HepG2 (cell line): ENCODE results near the gene GALNT17. TPM values are rescaled to one million over a fixed set of nuclear protein-coding genes. Genes with fewer than 3 reads are reported as not detected.

Experiments used
- ATAC-seq: fragments of 200-7000 bp; cut with Tn5 transposase; 3 replicates; pipeline ENCODE4 v1.9.1; 2020; ENCODE audit warnings: mild to moderate bottlenecking, moderate library complexity
- BruUV-seq: library from RNA; stranded (reverse); fragments of 400-500 nt; replicated peaks from 2 replicates; lab custom pipeline; 2021; lab: Mats Ljungman, UMichigan
- CTCF ChIA-PET: fragments of 300-600 bp; formaldehyde crosslinking; extraction: SDS; loops from one replicate; lab custom pipeline; 2021; ENCODE audit warnings: low total read pairs, inconsistent platforms, low intra/inter-chr PET ratio; lab: Yijun Ruan, JAX
- POLR2A ChIA-PET: fragments of 350-600 bp; sonication (Branson Sonifier 250); formaldehyde crosslinking; loops from one replicate; lab custom pipeline; 2020; ENCODE audit warnings: antibody characterized with exemption, inconsistent platforms; lab: Yijun Ruan, JAX
- DNase-seq: peaks from one replicate; pipeline ENCODE4 v3.0.0-alpha.2; 2015; ENCODE audit warnings: low spot score
- FAIRE-seq: peaks from 3 replicates; lab custom pipeline; 2011; peaks lifted over from hg19 to GRCh38; lab: Jason Lieb, UNC
- H2AFZ ChIP-seq: one replicate; pipeline ENCODE4 v1.6.1; 2011; ENCODE audit warnings: low read length, inconsistent platforms
- H3K27ac ChIP-seq: fragments of 300-600 bp; 3 replicates; pipeline ENCODE4 v1.8.0; 2011; ENCODE audit warnings: mixed run types, mild to moderate bottlenecking, mixed read lengths, low read length, inconsistent platforms; ENCODE audit not compliant: insufficient read depth; ENCODE audit errors: extremely low read length
- H3K27me3 ChIP-seq, 2 experiments: fragments of 200-600 bp in 1 of 2; 2 replicates in 1 of 2; 3 replicates in 1 of 2; pipeline versions ENCODE4 v1.6.0 to v1.8.0; 2011; ENCODE audit warnings: low read length in 2 of 2, mild to moderate bottlenecking in 2 of 2, moderate library complexity in 2 of 2, inconsistent platforms in 1 of 2; ENCODE audit not compliant: insufficient read depth in 2 of 2, control insufficient read depth in 1 of 2
- H3K36me3 ChIP-seq, 2 experiments: fragments of 200-600 bp in 1 of 2; replicated peaks in 1 of 2; 2 replicates in 1 of 2; 3 replicates in 1 of 2; pipeline versions ENCODE4 v1.5.1 to v1.8.0; 2011; ENCODE audit warnings: low read length in 2 of 2, inconsistent platforms in 1 of 2; ENCODE audit not compliant: insufficient read depth in 2 of 2, control insufficient read depth in 1 of 2
- H3K4me1 ChIP-seq: 2 replicates; pipeline ENCODE4 v1.5.1; 2012; ENCODE audit warnings: low read length, inconsistent platforms; ENCODE audit not compliant: insufficient read depth
- H3K4me2 ChIP-seq: 2 replicates; pipeline ENCODE4 v1.6.0; 2011; ENCODE audit warnings: low read depth, low read length, inconsistent platforms
- H3K4me3 ChIP-seq, 3 experiments: fragments of 200-600 bp in 1 of 3; sonication (generic), shearing (Covaris generic) in 1 of 3; replicated peaks in 1 of 3; 2 replicates each; pipeline ENCODE4 v1.5.1; 2011 to 2016; ENCODE audit warnings: low read length in 3 of 3, inconsistent platforms in 2 of 3, low read depth in 2 of 3, mild to moderate bottlenecking in 2 of 3, control low read depth in 1 of 3, mixed read lengths in 1 of 3; ENCODE audit not compliant: insufficient read depth in 1 of 3
- H3K79me2 ChIP-seq: one replicate; pipeline ENCODE4 v1.6.1; 2011; ENCODE audit warnings: low read length, inconsistent platforms; ENCODE audit not compliant: insufficient read depth
- H3K9ac ChIP-seq: 2 replicates; pipeline ENCODE4 v1.6.0; 2011; ENCODE audit warnings: mild to moderate bottlenecking, low read depth, low read length, inconsistent platforms; ENCODE audit not compliant: insufficient read depth
- H3K9me3 ChIP-seq: 2 replicates; pipeline ENCODE4 v1.5.1; 2012; ENCODE audit warnings: mild to moderate bottlenecking, low read length
- H4K20me1 ChIP-seq: 2 replicates; pipeline ENCODE4 v1.6.0; 2011; ENCODE audit warnings: inconsistent platforms, mild to moderate bottlenecking, low read length, moderate library complexity; ENCODE audit not compliant: insufficient read depth
- AGO2 ChIP-seq: fragments of 200-400 bp; formaldehyde crosslinking; optimal IDR thresholded peaks from 2 replicates; pipeline ENCODE3; 2017; ENCODE audit warnings: mild to moderate bottlenecking, low read depth, low read length, moderate library complexity
- ATM ChIP-seq: fragments of 450-650 bp; IDR thresholded peaks from 2 replicates; pipeline ENCODE4 v1.7.1; 2017; ENCODE audit warnings: mild to moderate bottlenecking, borderline replicate concordance
- ETV6 ChIP-seq: sonication (generic); formaldehyde crosslinking; conservative IDR thresholded peaks from 2 replicates; pipeline ENCODE4 v1.4.0; 2020; ENCODE audit warnings: missing genetic modification reagents
- FOXK1 ChIP-seq: sonication (generic); formaldehyde crosslinking; IDR thresholded peaks from 2 replicates; pipeline ENCODE4 v1.4.0; 2020; ENCODE audit warnings: low read depth, missing genetic modification reagents, borderline replicate concordance
- IKZF1 ChIP-seq: fragments of 450-650 bp; IDR thresholded peaks from 2 replicates; pipeline ENCODE4 v1.7.1; 2016
- NFIB ChIP-seq: sonication (generic); formaldehyde crosslinking; IDR thresholded peaks from 2 replicates; pipeline ENCODE4 v1.9.0; 2021; ENCODE audit warnings: missing genetic modification reagents, mild to moderate bottlenecking, borderline replicate concordance
- RXRB ChIP-seq: IDR thresholded peaks from 2 replicates; pipeline ENCODE4 v1.6.1; 2016; ENCODE audit warnings: borderline replicate concordance, missing genetic modification reagents, missing compliant biosample characterization
- SCMH1 ChIP-seq: sonication (generic); formaldehyde crosslinking; IDR thresholded peaks from 2 replicates; pipeline ENCODE4 v1.9.0; 2021; ENCODE audit warnings: missing genetic modification reagents, mild to moderate bottlenecking, borderline replicate concordance
- TOPORS ChIP-seq: sonication (generic); formaldehyde crosslinking; IDR thresholded peaks from 2 replicates; pipeline ENCODE4 v1.8.0; 2023; ENCODE audit warnings: mild to moderate bottlenecking, missing genetic modification reagents
- ZBTB42 ChIP-seq: sonication (generic); formaldehyde crosslinking; IDR thresholded peaks from 2 replicates; pipeline ENCODE4 v1.5.0; 2020; ENCODE audit warnings: mild to moderate bottlenecking, missing genetic modification reagents
- ZEB1 ChIP-seq: IDR thresholded peaks from 2 replicates; pipeline ENCODE4 v1.6.1; 2012; ENCODE audit warnings: mild to moderate bottlenecking, low read depth, inconsistent platforms; ENCODE audit not compliant: insufficient replicate concordance
- ZFP1 ChIP-seq: IDR thresholded peaks from 2 replicates; pipeline ENCODE4 v1.6.1; 2016
- ZFP36 ChIP-seq: fragments of 150-350 bp; IDR thresholded peaks from 2 replicates; pipeline ENCODE4 v1.6.1; 2018; ENCODE audit warnings: borderline replicate concordance, low read length, low read depth; ENCODE audit not compliant: partially characterized antibody
- ZNF383 ChIP-seq: sonication (generic); formaldehyde crosslinking; IDR thresholded peaks from 2 replicates; pipeline ENCODE4 v1.4.0; 2020; ENCODE audit warnings: missing genetic modification reagents, mild to moderate bottlenecking, borderline replicate concordance
- ZNF572 ChIP-seq: sonication (generic); formaldehyde crosslinking; IDR thresholded peaks from 2 replicates; pipeline ENCODE4 v1.5.1; 2020; ENCODE audit warnings: mild to moderate bottlenecking, missing genetic modification reagents
- ZNF850 ChIP-seq: sonication (generic); formaldehyde crosslinking; conservative IDR thresholded peaks from 2 replicates; pipeline ENCODE4 v1.9.0; 2021; ENCODE audit warnings: mild to moderate bottlenecking, missing genetic modification reagents
- WGBS: methylation state at CpG from one replicate; pipeline ENCODE4 v1.1.6; 2017; ENCODE audit warnings: low lambda C conversion rate; 5-methylcytosine and 5-hydroxymethylcytosine counted together
- in situ Hi-C: cut with HindIII; loops from 2 replicates; pipeline ENCODE4 v1.10.0; 2017; ENCODE audit warnings: low pct_unique_long_range_greater_than_20kb; ENCODE audit not compliant: extremely low pct_ligation_motif_present
- intact Hi-C: fragments of 100-400 bp; cut with micrococcal nuclease; formaldehyde crosslinking; loops from one replicate; pipeline ENCODE4 v1.10.0; 2022; ENCODE audit not compliant: unreplicated experiment
- polyA plus RNA-seq, 8 experiments: library from polyadenylated mRNA; depleted of rRNA in 3 of 8; stranded (reverse) in 7 of 8; unstranded in 1 of 8; fragments of >200 nt; fragmentation: Illumina TruSeq in 4 of 8; extraction: Trizol in 4 of 8; gene quantifications; 2 replicates each; pipeline versions ENCODE4 v1.2.1 to v1.2.3, GENCODE V29; 2011 to 2016; ENCODE audit warnings: low read depth in 4 of 8, missing spikeins in 1 of 8, mixed read lengths in 1 of 8; ENCODE audit not compliant: insufficient read depth in 1 of 8
- total RNA-seq, 5 experiments: library from RNA; depleted of rRNA; stranded (reverse); fragments of >200 nt; fragmentation: Illumina TruSeq; extraction: Trizol; gene quantifications; 2 replicates each; pipeline ENCODE4 v1.2.3, GENCODE V29; 2016; ENCODE audit warnings: low read depth in 1 of 5
- TF ChIP-seq, protein P1 (sequence below): sonication (generic); formaldehyde crosslinking; IDR thresholded peaks from 2 replicates; pipeline ENCODE4 v1.5.0; 2020; ENCODE audit warnings: missing genetic modification reagents
- TF ChIP-seq, protein P2 (sequence below): sonication (generic); formaldehyde crosslinking; IDR thresholded peaks from 2 replicates; pipeline ENCODE4 v1.5.1; 2020; ENCODE audit warnings: mild to moderate bottlenecking, missing genetic modification reagents, moderate library complexity
- TF ChIP-seq, protein P3 (sequence below): sonication (generic); formaldehyde crosslinking; IDR thresholded peaks from 2 replicates; pipeline ENCODE4 v1.4.0; 2020; ENCODE audit warnings: missing genetic modification reagents, borderline replicate concordance
- TF ChIP-seq, protein P4 (sequence below): fragments of 450-650 bp; IDR thresholded peaks from 2 replicates; pipeline ENCODE4 v1.6.1; 2017; ENCODE audit warnings: mild to moderate bottlenecking

GALNT17 gene
- total and polyA plus RNA-seq, 2 of the 13 experiments (the other 11 are each of a cell fraction or from before 2014, with no cell fraction given), result not detected

DNA sequence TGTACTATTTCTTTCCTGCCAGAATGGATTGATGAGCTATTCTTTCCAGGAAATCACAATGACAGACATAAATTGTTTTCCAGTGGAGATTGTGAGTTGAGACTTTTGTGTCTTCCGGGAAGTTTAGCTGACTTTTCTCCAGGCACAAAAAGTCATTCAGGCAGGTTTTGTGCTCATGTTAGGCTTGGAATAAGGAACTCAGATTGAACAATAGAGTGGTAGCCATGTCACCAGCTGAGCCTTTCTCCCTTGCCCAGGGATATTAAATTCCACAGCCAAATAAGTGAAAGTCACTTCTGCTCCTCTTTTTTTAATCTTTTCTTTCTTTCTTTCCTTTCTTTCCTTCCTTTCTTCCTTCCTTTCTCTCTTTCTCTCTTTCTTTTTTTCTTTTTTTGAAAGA is 559.6 kb downstream of the GALNT17 start:
- ATAC-seq (no peak), FAIRE-seq (no peak), DNase-seq (no peak)
- Histone ChIP-seq H3K4me1 (no peaks in the 10 kb centered on the region), H4K20me1 (no peaks in the 10 kb centered on the region), H3K27me3 (no peaks in the 10 kb centered on the region), H3K36me3 (no peaks in the 10 kb centered on the region), H3K4me3 (no peak overlapping the region), H3K4me2 (no peak overlapping the region), H3K27ac (no peak overlapping the region), H3K9me3 (no peaks in the 10 kb centered on the region), H3K9ac (no peak overlapping the region), H2AFZ (no peak overlapping the region), H3K79me2 (no peaks in the 10 kb centered on the region)
- intact Hi-C loops (no loop called here), in situ Hi-C loops (no loop called here)
- ChIA-PET POLR2A (no interaction called here), CTCF (no interaction called here)
- WGBS, result 50% methylated on average over 1 of the region's 1 CpG
- TF ChIP-seq ZNF850 (CRISPR knock-in tag) (no peak), NFIB (CRISPR knock-in tag) (no peak), ZFP1 (no peak), ZNF383 (CRISPR knock-in tag) (no peak), FOXK1 (CRISPR knock-in tag) (no peak), ZNF572 (CRISPR knock-in tag) (no peak), ETV6 (no peak), ZBTB42 (CRISPR knock-in tag) (no peak), RXRB (CRISPR knock-in tag) (no peak), AGO2 (no peak), SCMH1 (CRISPR knock-in tag) (no peak), ZEB1 (no peak), ZFP36 (no peak), IKZF1 (no peak), TOPORS (CRISPR knock-in tag) (no peak), ATM (no peak)
- TF ChIP-seq, protein P1, sequence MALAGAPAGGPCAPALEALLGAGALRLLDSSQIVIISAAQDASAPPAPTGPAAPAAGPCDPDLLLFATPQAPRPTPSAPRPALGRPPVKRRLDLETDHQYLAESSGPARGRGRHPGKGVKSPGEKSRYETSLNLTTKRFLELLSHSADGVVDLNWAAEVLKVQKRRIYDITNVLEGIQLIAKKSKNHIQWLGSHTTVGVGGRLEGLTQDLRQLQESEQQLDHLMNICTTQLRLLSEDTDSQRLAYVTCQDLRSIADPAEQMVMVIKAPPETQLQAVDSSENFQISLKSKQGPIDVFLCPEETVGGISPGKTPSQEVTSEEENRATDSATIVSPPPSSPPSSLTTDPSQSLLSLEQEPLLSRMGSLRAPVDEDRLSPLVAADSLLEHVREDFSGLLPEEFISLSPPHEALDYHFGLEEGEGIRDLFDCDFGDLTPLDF (CRISPR knock-in tag), result no peak
- TF ChIP-seq, protein P2, sequence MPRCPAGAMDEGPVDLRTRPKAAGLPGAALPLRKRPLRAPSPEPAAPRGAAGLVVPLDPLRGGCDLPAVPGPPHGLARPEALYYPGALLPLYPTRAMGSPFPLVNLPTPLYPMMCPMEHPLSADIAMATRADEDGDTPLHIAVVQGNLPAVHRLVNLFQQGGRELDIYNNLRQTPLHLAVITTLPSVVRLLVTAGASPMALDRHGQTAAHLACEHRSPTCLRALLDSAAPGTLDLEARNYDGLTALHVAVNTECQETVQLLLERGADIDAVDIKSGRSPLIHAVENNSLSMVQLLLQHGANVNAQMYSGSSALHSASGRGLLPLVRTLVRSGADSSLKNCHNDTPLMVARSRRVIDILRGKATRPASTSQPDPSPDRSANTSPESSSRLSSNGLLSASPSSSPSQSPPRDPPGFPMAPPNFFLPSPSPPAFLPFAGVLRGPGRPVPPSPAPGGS (CRISPR knock-in tag), result no peak
- TF ChIP-seq, protein P3, sequence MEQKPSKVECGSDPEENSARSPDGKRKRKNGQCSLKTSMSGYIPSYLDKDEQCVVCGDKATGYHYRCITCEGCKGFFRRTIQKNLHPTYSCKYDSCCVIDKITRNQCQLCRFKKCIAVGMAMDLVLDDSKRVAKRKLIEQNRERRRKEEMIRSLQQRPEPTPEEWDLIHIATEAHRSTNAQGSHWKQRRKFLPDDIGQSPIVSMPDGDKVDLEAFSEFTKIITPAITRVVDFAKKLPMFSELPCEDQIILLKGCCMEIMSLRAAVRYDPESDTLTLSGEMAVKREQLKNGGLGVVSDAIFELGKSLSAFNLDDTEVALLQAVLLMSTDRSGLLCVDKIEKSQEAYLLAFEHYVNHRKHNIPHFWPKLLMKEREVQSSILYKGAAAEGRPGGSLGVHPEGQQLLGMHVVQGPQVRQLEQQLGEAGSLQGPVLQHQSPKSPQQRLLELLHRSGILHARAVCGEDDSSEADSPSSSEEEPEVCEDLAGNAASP, result no peak
- TF ChIP-seq, protein P4, sequence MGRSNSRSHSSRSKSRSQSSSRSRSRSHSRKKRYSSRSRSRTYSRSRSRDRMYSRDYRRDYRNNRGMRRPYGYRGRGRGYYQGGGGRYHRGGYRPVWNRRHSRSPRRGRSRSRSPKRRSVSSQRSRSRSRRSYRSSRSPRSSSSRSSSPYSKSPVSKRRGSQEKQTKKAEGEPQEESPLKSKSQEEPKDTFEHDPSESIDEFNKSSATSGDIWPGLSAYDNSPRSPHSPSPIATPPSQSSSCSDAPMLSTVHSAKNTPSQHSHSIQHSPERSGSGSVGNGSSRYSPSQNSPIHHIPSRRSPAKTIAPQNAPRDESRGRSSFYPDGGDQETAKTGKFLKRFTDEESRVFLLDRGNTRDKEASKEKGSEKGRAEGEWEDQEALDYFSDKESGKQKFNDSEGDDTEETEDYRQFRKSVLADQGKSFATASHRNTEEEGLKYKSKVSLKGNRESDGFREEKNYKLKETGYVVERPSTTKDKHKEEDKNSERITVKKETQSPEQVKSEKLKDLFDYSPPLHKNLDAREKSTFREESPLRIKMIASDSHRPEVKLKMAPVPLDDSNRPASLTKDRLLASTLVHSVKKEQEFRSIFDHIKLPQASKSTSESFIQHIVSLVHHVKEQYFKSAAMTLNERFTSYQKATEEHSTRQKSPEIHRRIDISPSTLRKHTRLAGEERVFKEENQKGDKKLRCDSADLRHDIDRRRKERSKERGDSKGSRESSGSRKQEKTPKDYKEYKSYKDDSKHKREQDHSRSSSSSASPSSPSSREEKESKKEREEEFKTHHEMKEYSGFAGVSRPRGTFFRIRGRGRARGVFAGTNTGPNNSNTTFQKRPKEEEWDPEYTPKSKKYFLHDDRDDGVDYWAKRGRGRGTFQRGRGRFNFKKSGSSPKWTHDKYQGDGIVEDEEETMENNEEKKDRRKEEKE, result no peak
- BruUV-seq, result no TSS peak
